Measurements from ENCODE around the gene EYA4.

DNA sequence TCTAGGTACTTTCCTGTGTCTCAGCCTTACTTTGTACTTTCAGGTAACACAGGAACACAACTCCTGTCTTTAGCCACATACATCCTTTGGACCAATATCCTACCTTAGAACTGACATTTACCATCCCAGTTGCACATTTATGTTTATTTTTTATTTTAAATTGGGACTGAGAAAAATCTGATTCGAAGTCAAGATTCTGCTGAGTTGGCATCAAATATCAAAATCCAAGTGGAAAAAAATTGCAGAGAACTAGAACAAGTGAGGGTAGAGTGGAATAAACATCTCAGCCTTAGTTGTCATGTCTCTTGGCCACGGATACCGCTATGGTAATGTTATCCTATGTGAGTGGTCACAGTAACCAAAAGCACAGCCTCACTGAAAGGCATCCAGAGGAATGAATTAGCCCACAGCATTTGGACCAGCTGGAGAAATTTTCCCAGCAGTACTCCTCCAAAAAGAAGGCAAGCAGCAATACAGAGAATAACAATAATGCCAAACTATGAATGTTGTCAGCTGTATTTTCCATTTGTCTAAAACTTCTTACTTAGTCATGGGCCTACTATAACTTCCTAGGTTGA lies 17.6 kb upstream of the EYA4 start:
- TF ChIP-seq NR1H2 (CRISPR knock-in tag; IDR thresholded peaks at IDR 0.05) (no peak), CREB1 (CRISPR knock-in tag; IDR thresholded peaks at IDR 0.05) (no peak), ETV6 (CRISPR knock-in tag; IDR thresholded peaks at IDR 0.05) (no peak), JUN (CRISPR knock-in tag; IDR thresholded peaks at IDR 0.05) (no peak)
- TF ChIP-seq, protein P1, sequence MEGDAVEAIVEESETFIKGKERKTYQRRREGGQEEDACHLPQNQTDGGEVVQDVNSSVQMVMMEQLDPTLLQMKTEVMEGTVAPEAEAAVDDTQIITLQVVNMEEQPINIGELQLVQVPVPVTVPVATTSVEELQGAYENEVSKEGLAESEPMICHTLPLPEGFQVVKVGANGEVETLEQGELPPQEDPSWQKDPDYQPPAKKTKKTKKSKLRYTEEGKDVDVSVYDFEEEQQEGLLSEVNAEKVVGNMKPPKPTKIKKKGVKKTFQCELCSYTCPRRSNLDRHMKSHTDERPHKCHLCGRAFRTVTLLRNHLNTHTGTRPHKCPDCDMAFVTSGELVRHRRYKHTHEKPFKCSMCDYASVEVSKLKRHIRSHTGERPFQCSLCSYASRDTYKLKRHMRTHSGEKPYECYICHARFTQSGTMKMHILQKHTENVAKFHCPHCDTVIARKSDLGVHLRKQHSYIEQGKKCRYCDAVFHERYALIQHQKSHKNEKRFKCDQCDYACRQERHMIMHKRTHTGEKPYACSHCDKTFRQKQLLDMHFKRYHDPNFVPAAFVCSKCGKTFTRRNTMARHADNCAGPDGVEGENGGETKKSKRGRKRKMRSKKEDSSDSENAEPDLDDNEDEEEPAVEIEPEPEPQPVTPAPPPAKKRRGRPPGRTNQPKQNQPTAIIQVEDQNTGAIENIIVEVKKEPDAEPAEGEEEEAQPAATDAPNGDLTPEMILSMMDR (IDR thresholded peaks at IDR 0.05) = no peak
- TF ChIP-seq, protein P2, sequence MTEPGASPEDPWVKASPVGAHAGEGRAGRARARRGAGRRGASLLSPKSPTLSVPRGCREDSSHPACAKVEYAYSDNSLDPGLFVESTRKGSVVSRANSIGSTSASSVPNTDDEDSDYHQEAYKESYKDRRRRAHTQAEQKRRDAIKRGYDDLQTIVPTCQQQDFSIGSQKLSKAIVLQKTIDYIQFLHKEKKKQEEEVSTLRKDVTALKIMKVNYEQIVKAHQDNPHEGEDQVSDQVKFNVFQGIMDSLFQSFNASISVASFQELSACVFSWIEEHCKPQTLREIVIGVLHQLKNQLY (CRISPR knock-in tag; IDR thresholded peaks at IDR 0.05) = no peak
- TF ChIP-seq, protein P3, sequence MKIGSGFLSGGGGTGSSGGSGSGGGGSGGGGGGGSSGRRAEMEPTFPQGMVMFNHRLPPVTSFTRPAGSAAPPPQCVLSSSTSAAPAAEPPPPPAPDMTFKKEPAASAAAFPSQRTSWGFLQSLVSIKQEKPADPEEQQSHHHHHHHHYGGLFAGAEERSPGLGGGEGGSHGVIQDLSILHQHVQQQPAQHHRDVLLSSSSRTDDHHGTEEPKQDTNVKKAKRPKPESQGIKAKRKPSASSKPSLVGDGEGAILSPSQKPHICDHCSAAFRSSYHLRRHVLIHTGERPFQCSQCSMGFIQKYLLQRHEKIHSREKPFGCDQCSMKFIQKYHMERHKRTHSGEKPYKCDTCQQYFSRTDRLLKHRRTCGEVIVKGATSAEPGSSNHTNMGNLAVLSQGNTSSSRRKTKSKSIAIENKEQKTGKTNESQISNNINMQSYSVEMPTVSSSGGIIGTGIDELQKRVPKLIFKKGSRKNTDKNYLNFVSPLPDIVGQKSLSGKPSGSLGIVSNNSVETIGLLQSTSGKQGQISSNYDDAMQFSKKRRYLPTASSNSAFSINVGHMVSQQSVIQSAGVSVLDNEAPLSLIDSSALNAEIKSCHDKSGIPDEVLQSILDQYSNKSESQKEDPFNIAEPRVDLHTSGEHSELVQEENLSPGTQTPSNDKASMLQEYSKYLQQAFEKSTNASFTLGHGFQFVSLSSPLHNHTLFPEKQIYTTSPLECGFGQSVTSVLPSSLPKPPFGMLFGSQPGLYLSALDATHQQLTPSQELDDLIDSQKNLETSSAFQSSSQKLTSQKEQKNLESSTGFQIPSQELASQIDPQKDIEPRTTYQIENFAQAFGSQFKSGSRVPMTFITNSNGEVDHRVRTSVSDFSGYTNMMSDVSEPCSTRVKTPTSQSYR (CRISPR knock-in tag; IDR thresholded peaks at IDR 0.05) = no peak
